ENCODE results near the gene LCLAT1. TPM values are rescaled to one million over a fixed set of nuclear protein-coding genes. Genes with fewer than 3 reads are reported as not detected.

Gene LCLAT1
- total RNA-seq, 1 experiment from 2014 or later = 32.9 TPM

DNA sequence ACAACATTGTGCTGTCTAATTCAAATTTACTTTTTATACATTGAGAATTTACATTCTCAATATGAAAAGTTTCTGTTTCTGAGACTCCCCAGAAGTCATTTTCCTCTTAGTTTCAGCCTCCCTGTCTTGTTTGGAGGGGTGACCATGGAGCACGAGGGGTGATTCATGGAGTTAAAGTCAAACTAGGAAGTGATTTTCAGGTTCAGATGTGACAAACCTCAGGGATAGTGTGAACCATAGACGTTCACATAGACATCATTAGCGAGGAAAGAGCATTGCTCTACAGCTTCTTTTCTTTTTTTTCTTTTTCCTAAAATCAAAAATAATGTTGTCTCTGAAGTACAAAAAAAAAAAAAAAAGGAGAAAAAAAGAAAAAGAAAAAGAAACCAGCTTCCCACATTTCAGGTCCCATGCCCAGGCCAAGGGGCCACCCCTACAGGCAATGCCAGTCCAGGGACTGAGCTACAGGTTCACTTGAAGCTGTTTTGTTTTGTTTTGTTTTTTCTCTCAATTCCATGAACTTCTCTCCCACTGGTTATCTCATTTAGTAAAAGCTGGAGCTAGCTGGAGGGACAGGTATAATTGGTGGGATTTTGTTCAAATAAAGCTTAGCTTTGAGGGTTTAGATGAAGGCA lies 18.1 kb upstream of the LCLAT1 start:
- Histone ChIP-seq H4K20me1 (ENCODE audit: control insufficient read depth, insufficient read depth, insufficient read length) (no peaks in the 10 kb centered on the region), H3T11ph (ENCODE audit: low read length) (no peak overlapping the region), H3K14ac (ENCODE audit: insufficient read depth, low read length) (no peak overlapping the region), H3K27me3 (ENCODE audit: insufficient read depth, low read length) (no peaks in the 10 kb centered on the region), H3K79me2 (ENCODE audit: insufficient read depth, low read length) (no peaks in the 10 kb centered on the region), H3K23ac (ENCODE audit: insufficient read length, low read depth, low read length) (no peak overlapping the region), H3K23me2 (ENCODE audit: insufficient read length, low read depth, low read length, poor library complexity, severe bottlenecking) (no peaks in the 10 kb centered on the region), H2BK12ac (ENCODE audit: insufficient read length, low read depth, low read length) (no peak overlapping the region), H3K4me1 (ENCODE audit: insufficient read depth, low read length) (0 out of 2 replicates have a peak, but pooled peaks cover 3% of the 10 kb centered on the region), H2BK20ac (ENCODE audit: low read depth, low read length, poor library complexity, severe bottlenecking) (no peak overlapping the region), H2BK15ac (ENCODE audit: low read depth, low read length) (no peak overlapping the region), H3K9ac (ENCODE audit: extremely low read depth, insufficient read length, low read length) (no peak overlapping the region), H3K9me3 (ENCODE audit: control insufficient read depth, low read depth, low read length) (no peaks in the 10 kb centered on the region), H3K79me1 (ENCODE audit: insufficient read depth, low read depth, low read length, poor library complexity, severe bottlenecking) (no peaks in the 10 kb centered on the region), H3K4ac (ENCODE audit: low read depth, low read length) (no peak overlapping the region), H3K27ac (ENCODE audit: insufficient read length, low read depth, low read length) (no peak overlapping the region), H2BK120ac (ENCODE audit: low read depth, low read length, poor library complexity, severe bottlenecking) (no peak overlapping the region), H4K91ac (ENCODE audit: insufficient read length, low read depth, low read length) (no peak overlapping the region), H3K56ac (ENCODE audit: insufficient read length, low read depth, low read length) (no peak overlapping the region), H3K4me2 (ENCODE audit: insufficient read depth, insufficient read length, low read length) (no peak overlapping the region), H2BK5ac (ENCODE audit: insufficient read length, low read length) (no peak overlapping the region), H4K8ac (replicated peaks; ENCODE audit: insufficient read length, low read depth, low read length) (no peak overlapping the region), H2AK5ac (ENCODE audit: insufficient read length, low read length) (no peak overlapping the region), H2AFZ (ENCODE audit: low read length) (no peak overlapping the region), H4K5ac (ENCODE audit: insufficient read length, low read depth, low read length) (no peak overlapping the region), H3K18ac (ENCODE audit: insufficient read length, low read depth, low read length) (no peak overlapping the region)
- Mint-ChIP-seq H3K27ac (no peak overlapping the region), H3K36me3 (ENCODE audit: insufficient read depth in 1 of 3, low read depth in 3 of 3) (no peaks in the 10 kb centered on the region; a peak in 1 of 7 replicates), H3K4me1 (peaks cover 5 to 6% of the 10 kb centered on the region in 2 experiments; a peak in 3 of 4 replicates), H3K4me3 (no peak overlapping the region), H3K9me3 (peaks cover 0 to 3% of the 10 kb centered on the region in 2 experiments; a peak in 1 of 5 replicates), H3K27me3 (ENCODE audit: low read depth) (no peaks in the 10 kb centered on the region)
- no CpG with 5 or more reads among the region's 3 CpGs for WGBS (ENCODE audit: extremely low coverage, insufficient read length, low lambda C conversion rate)
- TF ChIP-seq, protein P1, sequence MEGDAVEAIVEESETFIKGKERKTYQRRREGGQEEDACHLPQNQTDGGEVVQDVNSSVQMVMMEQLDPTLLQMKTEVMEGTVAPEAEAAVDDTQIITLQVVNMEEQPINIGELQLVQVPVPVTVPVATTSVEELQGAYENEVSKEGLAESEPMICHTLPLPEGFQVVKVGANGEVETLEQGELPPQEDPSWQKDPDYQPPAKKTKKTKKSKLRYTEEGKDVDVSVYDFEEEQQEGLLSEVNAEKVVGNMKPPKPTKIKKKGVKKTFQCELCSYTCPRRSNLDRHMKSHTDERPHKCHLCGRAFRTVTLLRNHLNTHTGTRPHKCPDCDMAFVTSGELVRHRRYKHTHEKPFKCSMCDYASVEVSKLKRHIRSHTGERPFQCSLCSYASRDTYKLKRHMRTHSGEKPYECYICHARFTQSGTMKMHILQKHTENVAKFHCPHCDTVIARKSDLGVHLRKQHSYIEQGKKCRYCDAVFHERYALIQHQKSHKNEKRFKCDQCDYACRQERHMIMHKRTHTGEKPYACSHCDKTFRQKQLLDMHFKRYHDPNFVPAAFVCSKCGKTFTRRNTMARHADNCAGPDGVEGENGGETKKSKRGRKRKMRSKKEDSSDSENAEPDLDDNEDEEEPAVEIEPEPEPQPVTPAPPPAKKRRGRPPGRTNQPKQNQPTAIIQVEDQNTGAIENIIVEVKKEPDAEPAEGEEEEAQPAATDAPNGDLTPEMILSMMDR (conservative IDR thresholded peaks at IDR 0.05) = no peak
- no peak for DNase-seq

All from H9 (cell line).